HG03175 (cell line): ENCODE results near the gene NRBP1.

Source experiments
- ATAC-seq: cut with Tn5 transposase; IDR thresholded peaks from one replicate; pipeline ENCODE4 v1.9.1; 2021; ENCODE audit warnings: mild to moderate bottlenecking, moderate library complexity; ENCODE audit not compliant: unreplicated experiment

NRBP1 gene

DNA sequence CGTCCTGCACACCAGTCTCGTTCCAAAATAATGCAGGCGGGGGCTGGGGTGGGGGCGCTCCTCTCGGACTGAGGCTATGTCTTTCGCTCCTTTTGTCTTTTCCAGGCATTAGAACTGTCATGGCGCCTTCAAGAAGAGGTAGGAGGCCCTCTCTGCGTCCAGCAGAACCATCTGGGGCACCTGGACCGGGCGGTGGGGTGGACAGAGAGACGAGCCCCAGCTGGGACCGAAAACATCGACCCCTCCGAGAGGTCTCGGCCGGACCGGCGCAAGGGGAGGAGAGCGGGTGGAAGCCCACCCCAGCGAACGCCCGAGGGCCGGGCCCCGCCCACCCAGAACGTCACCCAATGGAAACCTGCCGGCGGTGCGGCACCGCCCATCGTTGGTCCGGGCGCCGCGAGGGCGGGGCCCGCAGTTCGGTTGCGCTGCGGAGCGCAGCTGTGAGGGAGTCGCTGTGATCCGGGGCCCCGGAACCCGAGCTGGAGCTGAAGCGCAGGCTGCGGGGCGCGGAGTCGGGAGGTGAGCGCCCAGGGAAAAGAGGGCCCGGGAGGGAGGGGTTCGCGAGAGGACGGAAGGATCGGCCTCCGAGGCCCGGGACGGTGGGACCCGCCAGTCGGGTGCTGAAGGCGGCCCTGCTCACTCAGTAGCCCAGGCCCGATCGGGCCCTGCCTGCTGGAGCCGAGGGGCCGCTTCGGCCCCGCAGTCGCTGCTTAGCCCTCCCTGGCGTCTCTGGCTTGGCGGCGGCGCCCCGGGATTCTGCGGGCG, at the start of gene NRBP1:
NRBP1 (plus strand) TSS at position 419 of the 765 bp plus-strand sequence. CDS start 4,643 bp downstream, outside the sequence.
- peak; percentile 93 for ATAC-seq

DNA sequence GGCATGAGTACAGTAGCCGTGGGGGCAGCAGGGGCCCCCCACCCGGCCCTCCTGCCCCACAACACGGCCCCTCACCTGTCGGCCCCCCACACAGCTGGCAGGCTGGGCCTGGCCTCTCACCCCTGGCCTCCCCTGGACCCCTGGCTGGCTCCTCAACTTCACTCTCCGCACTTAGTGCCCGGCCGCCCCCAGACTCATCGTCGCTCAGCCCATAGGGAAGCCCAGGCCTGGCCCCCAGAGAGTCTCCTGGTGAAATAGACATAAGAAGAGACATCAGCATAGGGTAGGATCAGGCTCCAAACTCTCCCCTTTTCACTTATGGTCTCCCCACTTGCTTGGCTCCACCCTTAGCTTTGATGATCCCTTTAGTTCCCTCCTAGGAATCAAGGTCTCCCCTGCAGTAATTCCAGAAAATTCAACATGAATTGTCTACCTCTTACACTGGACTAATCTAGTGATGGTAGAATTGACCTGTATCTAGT, 49.6 kb upstream of the NRBP1 start:
- ATAC-seq: no peak

DNA sequence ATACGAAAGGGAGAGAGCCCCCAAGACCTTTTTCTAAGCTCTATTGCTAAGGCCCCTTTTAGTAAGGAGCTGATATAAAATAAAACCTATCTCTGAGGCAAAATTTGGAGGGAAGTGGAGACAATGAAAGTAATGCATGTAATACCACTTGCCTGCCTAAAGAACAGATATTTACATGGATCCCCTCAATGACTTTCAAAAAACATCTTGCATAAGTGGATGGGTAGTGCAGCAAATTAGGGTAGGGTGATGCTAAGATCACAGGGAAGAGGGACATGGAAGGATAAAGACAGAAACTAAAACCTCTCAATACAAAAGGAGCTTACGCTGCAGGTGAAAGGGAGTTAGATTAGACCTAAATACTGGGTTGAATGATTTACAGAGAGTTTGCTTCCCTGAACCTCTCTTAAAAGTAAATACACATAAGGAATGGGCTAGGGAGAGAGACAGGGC, 49.0 kb upstream of the NRBP1 start:
- no peak for ATAC-seq

DNA sequence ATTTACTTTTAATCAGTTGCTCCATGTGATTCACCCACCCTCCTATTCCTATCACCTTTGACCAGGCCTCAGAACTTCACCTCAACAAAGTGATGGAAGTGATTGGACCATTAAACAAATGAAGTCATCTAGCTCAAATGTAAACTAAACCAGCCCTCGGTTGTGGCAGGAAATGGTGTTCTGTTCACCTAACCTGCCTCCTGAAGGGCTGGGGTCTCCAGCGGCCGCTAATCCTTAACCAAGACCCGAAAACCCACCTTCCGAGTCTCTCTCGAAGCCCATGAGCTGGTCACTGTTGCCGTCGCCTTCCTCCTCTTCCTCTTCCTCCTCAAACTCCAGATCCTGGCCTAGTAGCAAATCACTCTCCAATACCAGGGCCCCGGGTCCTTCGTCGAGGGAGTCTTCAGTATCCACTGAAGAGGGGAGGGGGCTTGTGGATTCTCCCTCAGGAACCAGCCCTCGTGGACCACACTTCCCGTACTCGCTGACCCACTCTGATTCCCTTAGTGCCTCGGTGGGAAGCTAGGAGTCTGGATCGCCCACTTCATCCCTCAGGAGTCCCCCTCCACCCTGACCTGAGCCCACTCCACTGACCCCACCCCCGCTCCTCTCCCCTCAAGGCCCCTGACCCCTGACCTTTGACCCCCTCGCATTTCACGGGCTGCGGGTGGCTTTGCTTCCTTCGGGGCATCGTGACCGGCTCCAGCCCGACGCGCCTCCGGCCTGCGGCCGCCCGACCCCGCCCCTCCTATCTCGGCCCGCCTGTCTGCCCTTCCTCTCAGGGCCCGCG, 48.4 kb upstream of the NRBP1 start:
- ATAC-seq: peak; percentile 43

DNA sequence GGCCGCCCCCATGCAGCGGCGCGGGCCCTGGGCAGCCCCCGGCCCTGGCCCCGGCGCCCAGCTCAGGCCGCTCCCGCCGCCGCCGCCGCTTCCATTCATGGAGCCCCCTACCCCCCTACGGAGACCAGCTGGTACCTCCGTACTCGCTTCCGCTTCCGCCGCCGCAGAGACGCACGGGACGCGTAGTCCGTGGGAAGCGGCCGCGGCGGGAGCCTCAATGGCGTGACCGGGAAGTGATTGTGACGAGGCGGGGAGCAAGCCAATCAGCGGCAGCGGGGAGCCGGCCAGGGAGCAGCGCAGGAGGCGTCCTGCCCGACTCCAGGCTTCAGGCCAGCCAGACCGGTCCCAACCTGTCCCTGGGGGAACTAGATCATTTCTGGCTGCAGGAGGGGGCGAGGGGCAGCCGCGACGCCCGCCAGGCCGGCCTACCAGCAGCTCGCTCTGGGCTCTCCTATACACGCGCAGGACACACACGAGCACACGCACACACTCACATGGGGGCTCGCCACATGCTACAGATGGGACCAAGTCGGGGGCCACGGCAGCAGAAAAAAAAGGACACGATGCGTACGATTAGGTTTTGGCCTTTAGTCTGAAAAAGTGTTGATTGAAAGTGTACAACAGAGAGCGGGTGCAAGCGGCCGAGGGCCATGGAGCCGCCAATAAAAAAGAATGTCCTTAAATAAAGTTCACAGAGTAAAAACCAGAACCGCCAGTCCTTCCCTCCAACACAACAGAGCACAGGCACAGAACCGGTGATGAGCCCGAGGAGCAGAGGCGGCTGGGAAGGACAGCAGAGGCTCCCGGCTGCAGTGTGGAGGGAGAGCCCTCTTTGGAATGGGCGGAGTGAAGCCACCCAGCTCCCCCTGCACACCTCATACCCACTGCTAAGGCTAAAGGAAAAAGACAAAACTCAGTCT, 47.5 kb upstream of the NRBP1 start, which contains the start of gene ZNF513:
ZNF513 (minus strand) TSS at position 109 of the 920 bp plus-strand sequence. CDS start 208 bp downstream, outside the sequence.
- peak; percentile 88 for ATAC-seq

DNA sequence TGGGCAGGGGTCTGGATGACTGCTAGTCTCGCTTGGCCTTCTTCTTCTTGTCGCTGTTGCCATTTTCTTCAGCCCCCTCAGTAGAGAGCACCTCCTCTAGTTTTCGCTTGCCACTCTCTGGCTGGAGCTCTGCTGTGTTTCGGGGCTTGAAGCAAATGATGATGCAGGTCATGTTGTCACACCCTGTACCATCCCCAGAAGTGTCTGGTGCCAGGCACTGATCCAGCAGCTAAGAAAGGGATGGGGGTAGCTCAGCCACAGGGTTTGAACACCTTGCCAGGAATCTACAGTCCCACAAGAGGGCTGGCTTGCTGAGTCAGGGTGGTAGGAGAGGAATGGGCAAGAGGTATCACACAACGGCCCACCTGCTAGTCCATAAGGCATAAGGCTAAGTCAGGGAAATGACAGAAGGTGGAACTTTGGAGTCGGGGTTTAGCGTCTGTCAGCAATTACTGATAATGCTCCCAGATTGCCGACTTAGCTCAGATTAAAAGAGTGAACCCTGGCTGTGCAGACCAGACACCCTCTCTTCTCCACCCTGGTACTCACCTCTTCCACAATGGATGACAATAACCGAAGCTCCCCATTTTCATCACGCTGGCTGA, 46.8 kb upstream of the NRBP1 start:
- ATAC-seq: no peak

DNA sequence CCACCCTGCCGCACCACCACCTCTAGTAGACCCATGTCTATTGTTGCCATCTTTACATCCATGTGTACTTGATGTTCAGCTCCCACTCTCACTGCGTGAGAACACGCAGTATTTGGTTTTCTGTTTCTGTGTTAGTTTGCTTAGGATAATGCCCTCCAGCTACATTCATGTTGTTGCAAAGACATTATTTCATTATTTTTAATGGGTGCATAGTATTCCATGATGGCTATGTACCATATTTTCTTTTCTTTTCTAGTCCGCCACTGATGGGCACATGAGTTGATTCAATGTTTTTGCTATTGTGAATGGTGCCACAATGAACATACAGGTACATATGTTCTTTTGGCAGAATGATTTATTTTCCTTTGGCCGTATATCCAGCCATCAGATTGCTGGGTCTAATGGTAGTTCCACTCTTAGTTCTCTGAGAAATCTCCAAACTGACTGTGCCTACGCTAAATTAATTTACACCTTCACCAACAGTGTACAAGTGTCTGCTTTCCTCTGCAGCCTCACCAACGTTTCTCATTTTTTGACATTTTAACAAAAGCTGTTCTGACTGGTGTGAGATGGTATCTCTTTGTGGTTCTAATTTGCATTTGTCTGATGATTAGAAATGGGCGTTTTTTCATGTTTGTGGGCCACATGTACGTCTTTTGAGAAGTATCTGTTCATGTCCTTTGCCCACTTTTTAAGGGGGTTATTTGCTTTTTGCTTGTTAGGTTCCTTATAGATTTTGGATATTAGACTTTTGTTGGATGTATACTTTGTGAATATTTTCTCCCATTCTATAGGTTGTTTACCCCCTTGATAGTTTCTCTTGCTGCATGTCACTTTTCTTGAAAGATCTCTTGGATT, 37.4 kb upstream of the NRBP1 start:
- no peak for ATAC-seq

DNA sequence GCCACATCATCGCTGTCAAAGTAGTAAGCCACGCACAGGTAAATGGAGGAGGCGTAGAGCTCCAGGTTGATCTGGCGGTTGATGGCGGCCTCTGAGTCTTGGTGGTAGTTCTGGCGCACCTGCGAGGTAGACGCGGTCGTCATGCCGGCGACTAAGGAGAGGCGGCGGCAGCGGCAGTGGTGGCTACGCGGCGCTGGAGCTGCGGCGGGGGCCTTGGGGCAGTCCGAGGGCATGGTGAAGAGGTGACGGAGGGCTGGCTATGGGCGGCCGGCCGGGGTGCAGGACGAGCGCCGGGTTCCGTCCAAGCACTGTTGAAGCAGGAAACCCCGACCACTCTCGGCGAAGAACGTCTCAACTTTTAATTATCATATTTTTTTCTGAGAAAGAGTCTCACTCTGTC, 35.2 kb upstream of the NRBP1 start:
- no peak for ATAC-seq

DNA sequence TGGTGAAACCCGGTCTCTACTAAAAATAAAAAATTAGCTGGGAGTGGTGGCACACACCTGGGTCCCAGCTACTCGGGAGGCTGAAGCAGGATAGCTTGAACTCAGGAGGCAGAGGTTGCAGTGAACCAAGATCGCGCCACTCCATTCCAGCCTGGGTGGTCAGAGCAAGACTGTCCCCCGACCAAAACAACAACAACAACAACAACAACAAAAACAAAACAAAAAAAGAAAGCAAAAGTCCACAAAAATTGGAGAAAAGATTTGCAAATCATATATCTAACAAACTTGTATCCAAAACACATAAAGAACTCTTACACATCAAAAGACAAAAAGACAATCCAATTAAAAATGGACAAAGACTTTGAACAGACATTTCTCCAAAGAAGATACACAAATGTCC, 29.5 kb upstream of the NRBP1 start:
- ATAC-seq: no peak

DNA sequence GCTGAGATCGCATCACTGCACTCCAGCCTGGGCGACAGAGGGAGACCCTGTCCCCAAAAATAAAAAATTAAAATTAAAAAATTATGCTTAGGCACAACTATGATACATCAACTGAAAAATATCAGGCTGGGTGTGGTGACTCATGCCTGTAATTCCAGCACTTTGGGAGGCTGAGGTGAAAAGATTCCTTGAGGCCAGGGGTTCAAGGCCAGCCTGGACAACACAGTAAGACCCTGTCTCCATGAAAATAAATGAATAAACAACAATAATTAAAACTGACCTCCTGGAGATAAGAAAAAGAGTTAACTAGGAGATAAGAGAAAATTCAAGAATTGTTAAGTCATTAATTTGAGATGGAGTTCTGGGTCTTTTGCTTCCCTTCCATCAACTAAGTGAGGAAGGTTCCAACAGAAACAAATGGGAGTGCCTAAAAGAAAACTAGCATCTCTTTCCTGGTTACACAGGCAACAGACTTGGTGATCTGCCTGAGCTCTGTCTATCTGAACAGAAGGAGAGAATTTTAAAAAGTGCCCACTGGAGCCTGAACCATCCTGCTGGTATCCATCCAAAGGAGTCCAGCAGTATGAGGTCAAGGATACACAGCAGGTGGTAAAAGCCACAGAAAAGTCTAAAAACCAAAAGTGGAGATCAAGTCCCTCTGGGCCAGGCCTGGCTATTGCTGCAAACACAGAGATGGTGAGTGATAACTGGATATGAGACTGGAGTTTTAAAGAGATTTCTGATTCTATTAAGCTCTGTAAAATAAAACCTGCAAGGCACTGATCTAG, 27.9 kb upstream of the NRBP1 start:
- ATAC-seq: no peak

DNA sequence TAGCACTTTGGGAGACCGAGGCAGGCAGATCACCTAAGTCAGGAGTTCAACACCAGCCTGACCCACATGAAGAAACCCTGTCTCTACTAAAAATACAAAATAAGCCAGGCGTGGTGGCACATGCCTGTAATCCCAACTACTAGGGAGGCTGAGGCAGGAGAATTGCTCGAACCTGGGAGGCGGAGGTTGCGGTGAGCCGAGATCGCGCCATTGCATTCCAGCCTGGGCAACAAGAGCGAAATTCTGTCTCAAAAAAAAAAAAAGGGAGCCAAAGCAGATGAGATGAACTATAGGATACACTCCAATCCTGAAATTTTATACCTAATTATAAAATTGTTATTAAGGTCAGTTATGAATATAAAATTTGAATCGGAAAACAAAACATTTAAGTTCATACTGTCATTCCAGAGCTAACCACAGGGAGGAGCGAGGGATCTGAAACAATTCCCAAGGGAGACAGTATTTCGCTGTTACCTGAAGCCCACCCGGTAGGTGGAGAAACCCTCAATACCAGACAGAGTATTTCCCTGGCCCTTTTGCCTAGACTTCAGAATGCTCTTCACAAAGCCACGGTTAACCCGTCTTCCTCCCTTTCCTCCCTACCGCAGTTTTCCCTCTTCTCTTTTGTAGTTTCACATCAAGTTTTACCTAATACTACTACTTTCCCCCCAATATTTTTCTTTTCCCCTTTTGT, 20.5 kb upstream of the NRBP1 start:
- ATAC-seq: no peak

DNA sequence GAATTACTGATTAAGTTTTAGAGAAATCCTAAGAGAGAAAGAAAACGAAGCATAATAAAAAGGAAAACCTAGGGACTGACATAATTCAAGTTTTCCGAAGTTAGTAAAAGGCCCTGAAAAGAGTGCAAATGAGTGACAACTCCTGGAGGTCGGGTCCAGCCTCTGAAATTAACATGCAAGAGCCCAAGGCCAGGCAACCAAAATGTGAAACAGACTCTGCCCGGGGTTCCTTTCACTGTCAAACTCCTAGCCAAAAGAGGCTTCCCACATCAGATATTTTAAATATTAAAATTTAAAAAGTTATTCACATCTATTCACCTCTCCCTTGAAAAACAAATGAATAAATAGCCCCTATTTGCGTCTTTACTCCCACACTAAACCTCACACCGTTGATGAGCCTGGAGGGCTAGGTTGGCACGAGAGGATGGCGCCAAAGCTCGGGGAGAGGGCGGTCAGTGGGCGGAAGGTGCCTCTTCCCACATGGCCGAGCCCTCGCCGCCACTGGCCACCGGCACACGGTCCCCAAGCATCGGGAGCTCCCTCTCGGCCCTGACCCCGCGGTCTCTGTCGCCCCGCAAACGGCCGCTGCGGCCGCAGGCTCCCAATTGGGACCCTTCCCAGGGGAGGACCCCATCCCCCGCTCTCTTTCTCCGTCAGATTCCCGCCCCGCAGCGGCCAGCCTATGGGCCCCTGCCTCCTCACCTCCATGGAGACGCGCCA, 19.7 kb upstream of the NRBP1 start:
- ATAC-seq: peak; percentile 34

DNA sequence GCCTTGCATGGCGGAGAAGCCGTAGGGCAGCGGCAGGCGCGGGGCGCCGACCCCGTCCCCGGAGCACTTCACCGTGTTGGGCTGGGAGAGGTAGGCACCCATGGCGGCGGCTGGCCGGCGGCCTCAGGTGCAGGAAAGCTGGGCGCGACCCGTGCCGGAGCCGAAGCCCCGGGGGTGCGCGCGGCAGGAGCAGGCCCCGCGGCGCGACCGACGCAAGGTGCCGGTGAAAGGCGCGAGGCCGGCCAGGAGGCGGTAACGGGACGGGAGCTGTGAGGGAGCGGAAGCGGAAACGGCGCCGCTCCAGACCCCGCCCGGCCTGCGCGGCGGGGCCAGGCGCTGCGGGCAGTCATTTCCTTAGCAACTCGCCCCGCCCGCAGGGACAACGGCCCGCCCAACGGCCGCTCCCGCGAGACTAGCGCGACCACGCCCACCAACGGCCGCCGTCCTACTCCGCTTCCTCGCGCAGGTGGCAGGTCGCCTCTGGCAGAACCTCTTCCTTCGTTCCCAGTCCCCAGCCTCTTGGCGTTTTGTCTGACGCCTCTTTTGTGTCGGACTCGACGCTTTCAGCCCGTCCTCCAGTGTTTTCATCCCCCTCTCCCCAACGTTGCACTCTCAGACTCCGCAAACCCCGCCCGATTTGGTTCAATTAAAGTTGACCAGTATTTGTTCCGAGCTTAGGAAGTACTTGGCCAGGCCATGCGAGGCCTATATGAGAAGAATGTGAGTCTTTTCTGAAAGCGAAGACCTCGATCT, 18.9 kb upstream of the NRBP1 start, which contains the start of gene PPM1G:
PPM1G (minus strand) TSS at position 271 of the 753 bp plus-strand sequence; CDS start at position 102, 169 bp downstream.
- ATAC-seq: peak; percentile 95

DNA sequence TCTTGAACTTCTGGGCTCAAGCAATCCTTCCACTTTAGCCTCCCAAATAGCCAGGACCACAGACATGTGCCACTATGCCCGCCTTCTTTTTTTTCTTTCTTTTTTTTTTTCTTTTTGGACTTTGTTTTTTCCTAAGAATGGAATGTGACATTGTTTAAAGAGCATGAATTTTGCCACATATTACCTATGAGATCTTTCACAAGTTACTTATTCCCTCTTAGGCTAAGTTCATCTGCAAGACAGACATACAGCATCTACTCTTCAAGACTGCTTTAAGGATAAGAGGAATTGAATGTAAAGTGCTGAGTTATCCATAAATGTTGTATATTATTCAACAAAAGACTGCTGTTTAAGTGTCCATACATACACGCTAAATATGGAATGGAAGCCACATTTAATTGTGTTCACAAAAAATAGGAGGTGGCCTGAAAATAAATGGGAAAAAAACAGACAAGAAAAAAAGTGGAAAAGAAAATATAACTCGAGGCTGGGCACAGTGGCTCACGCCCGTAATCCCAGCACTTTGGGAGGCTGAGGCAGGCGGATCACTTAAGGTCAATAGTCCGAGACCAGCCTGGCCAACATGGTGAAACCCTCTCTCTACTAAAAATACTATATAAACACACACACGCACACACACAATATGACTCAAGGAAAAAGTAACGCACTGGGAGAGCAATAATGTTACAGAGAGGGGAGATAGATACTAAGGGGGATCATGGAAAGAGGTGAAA, 15.8 kb upstream of the NRBP1 start:
- ATAC-seq: no peak

DNA sequence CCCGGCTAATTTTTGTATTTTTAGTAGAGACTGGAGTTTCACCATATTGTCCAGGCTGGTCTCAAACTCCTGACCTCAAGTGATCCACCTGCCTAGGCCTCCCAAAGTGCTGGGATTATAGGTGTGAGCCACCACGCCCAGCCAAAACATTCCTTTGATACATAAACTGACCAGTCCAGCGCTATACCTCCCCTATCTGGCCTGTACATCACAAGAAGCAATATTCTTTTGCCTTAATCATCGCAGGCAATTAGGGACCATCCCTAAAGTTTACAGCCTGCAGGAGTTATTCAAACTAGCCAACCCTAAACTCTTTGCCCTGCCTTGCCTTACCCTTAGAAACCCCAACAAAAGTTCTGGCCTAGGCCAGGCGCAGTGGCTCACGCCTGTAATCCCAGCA, 12.3 kb upstream of the NRBP1 start:
- no peak for ATAC-seq

DNA sequence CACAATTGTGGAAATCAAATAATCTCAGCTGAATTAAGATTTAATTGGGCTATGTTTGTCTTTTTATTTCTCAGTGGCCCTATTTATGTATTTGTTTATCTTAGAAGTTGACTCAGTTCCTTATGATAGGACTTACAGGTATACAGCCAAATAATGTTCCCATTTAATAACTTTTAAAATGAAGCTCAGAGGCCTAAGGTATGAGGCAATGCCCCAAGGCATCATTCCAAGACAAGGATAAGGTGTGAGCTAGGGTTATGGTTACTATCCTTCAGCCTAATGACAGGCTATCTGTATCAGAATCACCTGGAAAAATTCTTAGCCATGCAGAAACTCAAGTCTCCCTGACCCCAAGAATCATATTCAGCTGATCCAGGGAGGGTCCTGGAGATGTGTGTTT, 7.4 kb upstream of the NRBP1 start:
- no peak for ATAC-seq
